ENCODE data around the gene SH3TC2. TPM values are rescaled to one million over a fixed set of nuclear protein-coding genes. Genes with fewer than 3 reads are reported as not detected.

SH3TC2 gene
- total and polyA plus RNA-seq, 2 of the 4 experiments (the other 2 are of a cell fraction) = 3.4 to 7.9 TPM

DNA sequence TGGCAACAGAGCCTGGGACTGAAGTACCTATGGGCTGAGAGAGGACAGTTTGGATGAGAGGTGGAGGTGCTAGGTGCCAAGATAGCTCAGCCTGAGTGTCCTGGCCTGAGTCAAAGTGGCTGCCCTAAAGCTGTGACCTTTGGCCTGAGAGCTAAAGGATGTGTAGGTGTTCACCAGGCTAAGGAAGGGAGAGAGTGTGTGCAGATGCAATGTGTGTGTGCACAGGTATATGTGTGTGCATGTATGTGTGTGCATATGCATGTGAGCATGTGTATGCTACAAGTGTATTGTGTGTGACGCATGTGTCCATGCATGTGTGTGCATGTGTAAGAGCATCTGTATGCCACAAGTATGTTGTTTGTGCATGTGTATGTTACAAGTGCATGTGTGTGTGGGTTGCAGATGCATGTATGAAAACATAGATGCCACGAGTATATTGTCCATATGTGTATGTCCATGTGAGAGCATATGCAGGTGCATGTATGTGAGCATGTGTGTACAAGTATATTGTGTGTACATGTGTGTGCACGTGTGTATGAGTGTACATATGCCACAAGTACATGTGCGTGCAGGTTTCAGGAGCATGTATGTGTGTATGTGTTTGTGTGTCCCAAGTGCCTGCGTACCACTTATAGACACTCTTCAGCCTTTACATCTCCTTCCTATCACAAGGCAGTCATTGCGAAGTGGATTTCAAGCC is 102.6 kb downstream of the SH3TC2 start:
- TF ChIP-seq RAD21 (IDR thresholded peaks at IDR 0.05; ENCODE audit: low read length) (no peak), MAFK (IDR thresholded peaks at IDR 0.05; ENCODE audit: low read depth, low read length) (no peak), POLR2A (IDR thresholded peaks at IDR 0.05; ENCODE audit: low read depth, low read length) (no peak)
- POLR2A ChIA-PET (ENCODE audit: unreplicated experiment) = no interaction called here
- Histone ChIP-seq H4K8ac (ENCODE audit: low read depth in 2 of 2, low read length in 2 of 2) (no peak overlapping the region; a peak in 1 of 4 replicates), H2BK120ac (ENCODE audit: low read depth, low read length) (0 out of 2 replicates have a peak overlapping the region, but pooled peaks have one; percentile 11), H3K4me3 (ENCODE audit: insufficient read depth, low read depth, low read length) (no peak overlapping the region), H2AK9ac (replicated peaks; ENCODE audit: low read depth, low read length, poor library complexity) (peak overlapping the region; percentile 33), H3K18ac (ENCODE audit: low read depth, low read length) (no peak overlapping the region), H3K36me3 (ENCODE audit: control insufficient read depth, insufficient read depth, low read length) (no peaks in the 10 kb centered on the region), H3K27me3 (ENCODE audit: control insufficient read depth, insufficient read depth, low read length) (no peaks in the 10 kb centered on the region), H3K56ac (ENCODE audit: extremely low read depth, insufficient read depth, low read length) (no peak overlapping the region), H2BK5ac (ENCODE audit: low read depth, low read length, poor library complexity, severe bottlenecking) (no peak overlapping the region), H2BK20ac (ENCODE audit: low read depth, low read length) (no peak overlapping the region), H3K4me1 (ENCODE audit: control insufficient read depth, insufficient read depth, low read length) (no peaks in the 10 kb centered on the region), H4K91ac (ENCODE audit: insufficient read depth, low read depth, low read length) (no peak overlapping the region; the same call in 1 of the 2 replicates), H3K9me3 (ENCODE audit: control insufficient read depth, insufficient read depth, low read length) (no peaks in the 10 kb centered on the region), H4K5ac (ENCODE audit: low read depth, low read length) (no peak overlapping the region), H3K23ac (ENCODE audit: low read depth, low read length) (no peak overlapping the region), H4K20me1 (ENCODE audit: insufficient read depth, low read length) (no peaks in the 10 kb centered on the region), H3K4ac (ENCODE audit: low read depth, low read length) (peak overlapping the region; percentile 25; the same call in 1 of the 2 replicates), H3K79me1 (ENCODE audit: low read depth in 1 of 2, low read length in 2 of 2) (no peaks in the 10 kb centered on the region), H2AK5ac (ENCODE audit: low read depth, low read length) (peak overlapping the region; percentile 5; the same call in 1 of the 2 replicates), H3K9ac (ENCODE audit: low read depth, low read length) (no peak overlapping the region), H2AFZ (replicated peaks; ENCODE audit: low read length, poor library complexity) (no peak overlapping the region), H3K4me2 (ENCODE audit: low read depth, low read length) (no peak overlapping the region), H3K27ac (ENCODE audit: insufficient read depth, low read length) (no peak overlapping the region), H2BK15ac (ENCODE audit: low read depth, low read length) (0 out of 3 replicates have a peak overlapping the region, but pooled peaks have one; percentile 70), H3K14ac (replicated peaks; ENCODE audit: low read depth, low read length) (0 out of 2 replicates have a peak overlapping the region, but pooled peaks have one; percentile 19), H3K9me1 (ENCODE audit: insufficient read depth, low read length) (peaks cover 9% of the 10 kb centered on the region)
- no peak for DNase-seq
- no peak for ATAC-seq (ENCODE audit: low read depth)
- BruUV-seq (replicated peaks) = no TSS peak
- intact Hi-C loops (cut with micrococcal nuclease) (no loop called here), dilution Hi-C loops (cut with HindIII; ENCODE audit: low sequenced_read_pairs, unreplicated experiment) (no loop called here), in situ Hi-C loops (cut with MboI; ENCODE audit: low sequenced_read_pairs) (no loop called here)
- WGBS, 2 experiments (ENCODE audit: extremely low coverage in 2 of 2, insufficient read length in 1 of 2) = 86% methylated on average over 3 of the region's 6 CpGs; no CpG with 5 or more reads in 1 of the 2 experiments
- CTCF ChIA-PET = interaction anchor here (1.1 kb wide), 1 partner anchor 139 kb away, joined by 3 read pairs; no protein-coding TSS in a partner anchor

Measured in IMR-90 (cell line).